GM18907 (cell line): ENCODE measurements around the gene SEZ6.

Experiments used
- ATAC-seq: cut with Tn5 transposase; IDR thresholded peaks from one replicate; pipeline ENCODE4 v1.9.1; 2021; ENCODE audit warnings: mild to moderate bottlenecking, moderate library complexity; ENCODE audit not compliant: unreplicated experiment

The SEZ6 gene

GRCh38 chr17:29005936-29006511 lies at the start of gene SEZ6:
TSS of gene SEZ6 (minus strand) at chr17:29006033. CDS start at chr17:29005869, 164 bp downstream.
- ATAC-seq, result no peak

- no peak for ATAC-seq
Observed at GRCh38 chr17:29054835-29055234, 49.0 kb upstream of the SEZ6 start.

GRCh38 chr17:29051731-29052130 lies 45.9 kb upstream of the SEZ6 start:
- no peak for ATAC-seq

- ATAC-seq, result no peak
Observed at GRCh38 chr17:29051194-29051593, 45.4 kb upstream of the SEZ6 start.

GRCh38 chr17:29050176-29050575 lies 44.3 kb upstream of the SEZ6 start:
- ATAC-seq, result no peak

- ATAC-seq, result no peak
Observed at GRCh38 chr17:29049541-29050145, 43.8 kb upstream of the SEZ6 start.

- no peak for ATAC-seq
Observed at GRCh38 chr17:29048440-29049368, 42.9 kb upstream of the SEZ6 start.

- ATAC-seq, result no peak
Observed at GRCh38 chr17:29046473-29046839, 40.6 kb upstream of the SEZ6 start.

GRCh38 chr17:29045734-29046472 lies 40.1 kb upstream of the SEZ6 start:
- no peak for ATAC-seq

GRCh38 chr17:29045026-29045425 lies 39.2 kb upstream of the SEZ6 start:
- no peak for ATAC-seq

- ATAC-seq, result no peak
Observed at GRCh38 chr17:29043539-29044145, 37.8 kb upstream of the SEZ6 start.

GRCh38 chr17:29042679-29043538 lies 37.1 kb upstream of the SEZ6 start, which contains the start of gene PIPOX:
TSS of gene PIPOX (plus strand) at chr17:29043141. CDS start at chr17:29043226, 85 bp downstream.
- no peak for ATAC-seq

GRCh38 chr17:29042026-29042678 lies 36.3 kb upstream of the SEZ6 start:
- ATAC-seq, result no peak

GRCh38 chr17:29041571-29041970 lies 35.7 kb upstream of the SEZ6 start:
- ATAC-seq, result no peak

GRCh38 chr17:29041091-29041490 lies 35.3 kb upstream of the SEZ6 start:
- no peak for ATAC-seq

- no peak for ATAC-seq
Observed at GRCh38 chr17:29039764-29040598, 34.1 kb upstream of the SEZ6 start.

- ATAC-seq, result no peak
Observed at GRCh38 chr17:29038085-29038795, 32.4 kb upstream of the SEZ6 start.

- no peak for ATAC-seq
Observed at GRCh38 chr17:29037739-29038084, 31.9 kb upstream of the SEZ6 start.
